WTC11 (cell line): ENCODE data around the gene CFAP100. TPM values are rescaled to one million over a fixed set of nuclear protein-coding genes. Genes with fewer than 3 reads are reported as not detected.

Experiments
- ATAC-seq: fragments of 200-7000 bp; cut with Tn5 transposase; 2 replicates; pipeline ENCODE4 v1.10.0; 2021; ENCODE audit warnings: mild to moderate bottlenecking, moderate library complexity
- CTCF ChIA-PET: fragments of 300-600 bp; sonication (Branson Sonifier 250); formaldehyde crosslinking; loops from one replicate; lab custom pipeline; 2021; ENCODE audit warnings: antibody characterized with exemption; lab: Charles Lee
- POLR2A ChIA-PET: fragments of 350-600 bp; sonication (Branson Sonifier 250); formaldehyde crosslinking; loops from one replicate; lab custom pipeline; 2021; ENCODE audit warnings: antibody characterized with exemption; lab: Charles Lee
- DNase-seq: peaks from one replicate; pipeline ENCODE4 v3.0.0; 2021; ENCODE audit warnings: low spot score
- H3K27ac Mint-ChIP-seq: 2 replicates; pipeline ENCODE4 v1.8.0; 2021; ENCODE audit warnings: mixed read lengths
- H3K27me3 Mint-ChIP-seq: 2 replicates; pipeline ENCODE4 v1.8.0; 2021; ENCODE audit warnings: low read depth, mild to moderate bottlenecking, moderate library complexity, mixed read lengths
- H3K36me3 Mint-ChIP-seq: 2 replicates; pipeline ENCODE4 v1.8.0; 2021; ENCODE audit warnings: mixed read lengths
- H3K4me1 Mint-ChIP-seq: 2 replicates; pipeline ENCODE4 v1.8.0; 2022; ENCODE audit warnings: mixed read lengths
- H3K4me3 Mint-ChIP-seq: 2 replicates; pipeline ENCODE4 v1.8.0; 2021; ENCODE audit warnings: mild to moderate bottlenecking, moderate library complexity, mixed read lengths
- H3K9me3 Mint-ChIP-seq: 2 replicates; pipeline ENCODE4 v1.8.0; 2021; ENCODE audit warnings: mixed read lengths
- CBFB ChIP-seq: sonication (generic); formaldehyde crosslinking; IDR thresholded peaks from 2 replicates; pipeline ENCODE4 v1.8.1; 2022; ENCODE audit warnings: mild to moderate bottlenecking, low read depth, missing genetic modification reagents
- CREM ChIP-seq: sonication (generic); formaldehyde crosslinking; IDR thresholded peaks from 2 replicates; pipeline ENCODE4 v1.8.1; 2022; ENCODE audit warnings: mild to moderate bottlenecking, missing genetic modification reagents, moderate library complexity
- EMX1 ChIP-seq: fragments of 250-450 bp; sonication (Bioruptor Pico); IDR thresholded peaks from 2 replicates; pipeline ENCODE4 v1.8.0; 2021; ENCODE audit warnings: mild to moderate bottlenecking
- FOXK1 ChIP-seq: sonication (generic); formaldehyde crosslinking; IDR thresholded peaks from 2 replicates; pipeline ENCODE4 v1.8.0; 2022; ENCODE audit warnings: mild to moderate bottlenecking, moderate library complexity, missing genetic modification reagents
- FOXP1 ChIP-seq: sonication (generic); formaldehyde crosslinking; IDR thresholded peaks from 2 replicates; pipeline ENCODE4 v1.8.0; 2022; ENCODE audit warnings: missing genetic modification reagents, mild to moderate bottlenecking, moderate library complexity, borderline replicate concordance
- GRHL2 ChIP-seq: fragments of 250-450 bp; sonication (Bioruptor Pico); IDR thresholded peaks from 2 replicates; pipeline ENCODE4 v1.8.0; 2022; ENCODE audit warnings: mild to moderate bottlenecking, moderate library complexity; ENCODE audit not compliant: insufficient replicate concordance, severe bottlenecking
- JAZF1 ChIP-seq: fragments of 250-450 bp; sonication (Bioruptor Pico); IDR thresholded peaks from 2 replicates; pipeline ENCODE4 v1.9.0; 2021; ENCODE audit warnings: moderate library complexity, mild to moderate bottlenecking, inconsistent platforms
- JUN ChIP-seq: sonication (generic); formaldehyde crosslinking; IDR thresholded peaks from 2 replicates; pipeline ENCODE4 v1.8.0; 2023; ENCODE audit warnings: mild to moderate bottlenecking, missing genetic modification reagents
- MYBL2 ChIP-seq: sonication (generic); formaldehyde crosslinking; IDR thresholded peaks from 2 replicates; pipeline ENCODE4 v1.8.1; 2023; ENCODE audit warnings: mild to moderate bottlenecking, moderate library complexity, missing genetic modification reagents
- NFYB ChIP-seq: sonication (generic); formaldehyde crosslinking; conservative IDR thresholded peaks from 2 replicates; pipeline ENCODE4 v1.8.0; 2022; ENCODE audit warnings: low read depth, missing genetic modification reagents
- RORB ChIP-seq: fragments of 250-450 bp; sonication (Bioruptor Pico); IDR thresholded peaks from 2 replicates; pipeline ENCODE4 v1.9.0; 2021; ENCODE audit warnings: mild to moderate bottlenecking
- SMAD4 ChIP-seq: sonication (generic); formaldehyde crosslinking; IDR thresholded peaks from 2 replicates; pipeline ENCODE4 v1.8.0; 2022; ENCODE audit warnings: mild to moderate bottlenecking, missing genetic modification reagents
- TCF7 ChIP-seq: sonication (generic); formaldehyde crosslinking; IDR thresholded peaks from 2 replicates; pipeline ENCODE4 v1.8.0; 2022; ENCODE audit warnings: mild to moderate bottlenecking, low read depth, missing genetic modification reagents, moderate library complexity
- TEAD1 ChIP-seq: sonication (generic); formaldehyde crosslinking; IDR thresholded peaks from 2 replicates; pipeline ENCODE4 v1.8.0; 2022; ENCODE audit warnings: mild to moderate bottlenecking, missing genetic modification reagents
- ZNF263 ChIP-seq: sonication (generic); formaldehyde crosslinking; IDR thresholded peaks from 2 replicates; pipeline ENCODE4 v1.8.1; 2022; ENCODE audit warnings: low read depth, mild to moderate bottlenecking, moderate library complexity, missing genetic modification reagents
- total RNA-seq: library from RNA; stranded (reverse); gene quantifications from 3 replicates; pipeline ENCODE4 v1.2.3, GENCODE V29; 2021
- TF ChIP-seq, protein P1 (sequence below): sonication (generic); formaldehyde crosslinking; IDR thresholded peaks from 2 replicates; pipeline ENCODE4 v1.8.1; 2023; ENCODE audit warnings: mild to moderate bottlenecking, missing genetic modification reagents
- TF ChIP-seq, protein P2 (sequence below): sonication (generic); formaldehyde crosslinking; IDR thresholded peaks from 2 replicates; pipeline ENCODE4 v1.8.0; 2022; ENCODE audit warnings: missing genetic modification reagents
- TF ChIP-seq, protein P3 (sequence below): sonication (generic); formaldehyde crosslinking; IDR thresholded peaks from 2 replicates; pipeline ENCODE4 v1.8.1; 2022; ENCODE audit warnings: low read depth, mild to moderate bottlenecking, moderate library complexity, missing genetic modification reagents, borderline replicate concordance
- TF ChIP-seq, protein P4 (sequence below): sonication (generic); formaldehyde crosslinking; IDR thresholded peaks from 2 replicates; pipeline ENCODE4 v1.8.0; 2022; ENCODE audit warnings: mild to moderate bottlenecking, missing genetic modification reagents
- TF ChIP-seq, protein P5 (sequence below): fragments of 250-450 bp; sonication (Bioruptor Pico); conservative IDR thresholded peaks from 2 replicates; pipeline ENCODE4 v1.9.0; 2021; ENCODE audit warnings: mild to moderate bottlenecking

Gene CFAP100
- total RNA-seq, 1 experiment from 2014 or later = not detected

DNA sequence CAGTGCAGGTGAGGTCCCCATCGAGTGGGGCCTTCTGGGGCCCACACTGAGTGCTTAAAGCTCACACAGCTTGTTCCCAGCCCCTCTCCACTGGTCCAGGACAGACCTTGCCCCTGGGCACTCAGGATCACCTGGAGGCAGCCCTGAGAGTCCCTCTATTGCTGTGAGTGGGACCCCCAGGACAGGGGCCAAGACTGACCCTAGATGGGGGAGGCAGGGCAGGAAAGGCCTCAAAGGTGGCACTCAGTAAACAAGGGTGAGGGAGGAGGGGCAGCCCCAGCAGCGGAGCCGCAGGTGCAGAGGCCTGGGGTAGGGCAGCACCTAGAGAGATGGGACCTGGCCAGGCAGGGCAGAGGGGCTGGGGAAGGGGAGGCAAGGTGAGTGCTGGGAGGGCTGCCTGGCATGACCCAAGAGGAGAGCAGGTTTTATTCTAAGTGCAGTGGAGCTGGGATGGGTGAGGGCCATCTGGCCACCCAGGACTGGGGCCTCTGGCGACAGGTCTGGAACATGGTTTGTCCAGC, 27.9 kb downstream of the CFAP100 start:
- Mint-ChIP-seq H3K36me3 (peaks cover 19% of the 10 kb centered on the region), H3K4me1 (peaks cover 23% of the 10 kb centered on the region), H3K9me3 (peaks cover 21% of the 10 kb centered on the region), H3K27ac (no peak overlapping the region), H3K27me3 (peaks cover 4% of the 10 kb centered on the region), H3K4me3 (no peak overlapping the region)
- no peak for ATAC-seq
- CTCF ChIA-PET = no interaction called here
- POLR2A ChIA-PET = no interaction called here
- DNase-seq = no peak
- TF ChIP-seq FOXK1 (CRISPR knock-in tag) (no peak), CBFB (CRISPR knock-in tag) (no peak), TCF7 (CRISPR knock-in tag) (no peak), FOXP1 (CRISPR knock-in tag) (no peak), SMAD4 (CRISPR knock-in tag) (no peak), CREM (CRISPR knock-in tag) (no peak), GRHL2 (CRISPR knock-in tag) (no peak), NFYB (CRISPR knock-in tag) (no peak), TEAD1 (CRISPR knock-in tag) (no peak)
- TF ChIP-seq, protein P1, sequence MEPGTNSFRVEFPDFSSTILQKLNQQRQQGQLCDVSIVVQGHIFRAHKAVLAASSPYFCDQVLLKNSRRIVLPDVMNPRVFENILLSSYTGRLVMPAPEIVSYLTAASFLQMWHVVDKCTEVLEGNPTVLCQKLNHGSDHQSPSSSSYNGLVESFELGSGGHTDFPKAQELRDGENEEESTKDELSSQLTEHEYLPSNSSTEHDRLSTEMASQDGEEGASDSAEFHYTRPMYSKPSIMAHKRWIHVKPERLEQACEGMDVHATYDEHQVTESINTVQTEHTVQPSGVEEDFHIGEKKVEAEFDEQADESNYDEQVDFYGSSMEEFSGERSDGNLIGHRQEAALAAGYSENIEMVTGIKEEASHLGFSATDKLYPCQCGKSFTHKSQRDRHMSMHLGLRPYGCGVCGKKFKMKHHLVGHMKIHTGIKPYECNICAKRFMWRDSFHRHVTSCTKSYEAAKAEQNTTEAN (CRISPR knock-in tag) = no peak
- TF ChIP-seq, protein P2, sequence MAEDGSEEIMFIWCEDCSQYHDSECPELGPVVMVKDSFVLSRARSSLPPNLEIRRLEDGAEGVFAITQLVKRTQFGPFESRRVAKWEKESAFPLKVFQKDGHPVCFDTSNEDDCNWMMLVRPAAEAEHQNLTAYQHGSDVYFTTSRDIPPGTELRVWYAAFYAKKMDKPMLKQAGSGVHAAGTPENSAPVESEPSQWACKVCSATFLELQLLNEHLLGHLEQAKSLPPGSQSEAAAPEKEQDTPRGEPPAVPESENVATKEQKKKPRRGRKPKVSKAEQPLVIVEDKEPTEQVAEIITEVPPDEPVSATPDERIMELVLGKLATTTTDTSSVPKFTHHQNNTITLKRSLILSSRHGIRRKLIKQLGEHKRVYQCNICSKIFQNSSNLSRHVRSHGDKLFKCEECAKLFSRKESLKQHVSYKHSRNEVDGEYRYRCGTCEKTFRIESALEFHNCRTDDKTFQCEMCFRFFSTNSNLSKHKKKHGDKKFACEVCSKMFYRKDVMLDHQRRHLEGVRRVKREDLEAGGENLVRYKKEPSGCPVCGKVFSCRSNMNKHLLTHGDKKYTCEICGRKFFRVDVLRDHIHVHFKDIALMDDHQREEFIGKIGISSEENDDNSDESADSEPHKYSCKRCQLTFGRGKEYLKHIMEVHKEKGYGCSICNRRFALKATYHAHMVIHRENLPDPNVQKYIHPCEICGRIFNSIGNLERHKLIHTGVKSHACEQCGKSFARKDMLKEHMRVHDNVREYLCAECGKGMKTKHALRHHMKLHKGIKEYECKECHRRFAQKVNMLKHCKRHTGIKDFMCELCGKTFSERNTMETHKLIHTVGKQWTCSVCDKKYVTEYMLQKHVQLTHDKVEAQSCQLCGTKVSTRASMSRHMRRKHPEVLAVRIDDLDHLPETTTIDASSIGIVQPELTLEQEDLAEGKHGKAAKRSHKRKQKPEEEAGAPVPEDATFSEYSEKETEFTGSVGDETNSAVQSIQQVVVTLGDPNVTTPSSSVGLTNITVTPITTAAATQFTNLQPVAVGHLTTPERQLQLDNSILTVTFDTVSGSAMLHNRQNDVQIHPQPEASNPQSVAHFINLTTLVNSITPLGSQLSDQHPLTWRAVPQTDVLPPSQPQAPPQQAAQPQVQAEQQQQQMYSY (CRISPR knock-in tag) = no peak

DNA sequence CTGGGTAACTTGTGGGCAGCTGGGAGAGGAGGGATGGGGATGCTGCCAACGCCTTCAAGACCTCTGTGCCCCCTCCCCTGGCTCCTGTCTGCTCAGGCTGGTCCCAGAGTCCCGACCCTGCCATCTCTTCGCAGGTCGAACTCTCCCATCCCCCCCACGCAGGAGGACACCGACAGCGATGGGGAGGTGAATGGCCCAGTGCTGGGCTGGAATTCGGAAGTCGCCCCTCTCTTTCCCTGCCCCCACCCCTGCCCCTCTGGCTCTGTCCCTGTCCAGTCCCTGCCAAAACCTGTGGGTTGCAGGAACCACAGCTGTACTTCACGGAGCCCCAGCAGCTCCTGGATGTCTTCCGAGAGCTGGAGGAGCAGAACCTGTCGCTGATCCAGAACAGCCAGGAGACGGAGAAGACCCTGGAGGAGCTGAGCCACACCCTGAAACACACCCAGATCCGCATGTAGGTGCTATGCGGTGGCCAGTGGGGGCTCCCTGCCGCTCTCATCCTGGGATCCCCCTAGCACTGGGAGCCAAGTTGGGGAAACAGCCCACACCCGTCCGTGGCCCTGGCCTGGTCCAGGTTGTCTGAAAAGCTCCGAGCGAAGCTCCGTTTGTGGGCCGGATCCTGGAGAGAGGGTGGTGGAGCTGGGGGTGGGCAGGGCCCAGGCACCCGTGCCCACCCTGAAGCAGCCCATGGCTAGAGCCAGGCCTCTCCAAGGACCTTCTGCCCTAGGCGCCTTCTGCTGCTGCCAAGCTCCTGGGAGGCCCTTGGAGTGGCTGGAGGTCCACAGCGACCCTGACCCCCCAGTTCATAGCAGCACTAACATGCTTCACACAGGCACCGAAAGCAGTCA, 28.7 kb downstream of the CFAP100 start:
- CTCF ChIA-PET = no interaction called here
- H3K36me3 Mint-ChIP-seq = peaks cover 20% of the 10 kb centered on the region
- TF ChIP-seq ZNF263 (CRISPR knock-in tag) = no peak
- no peak for TF ChIP-seq RORB (CRISPR knock-in tag)
- no peak for TF ChIP-seq NFYB (CRISPR knock-in tag)
- TF ChIP-seq, protein P3, sequence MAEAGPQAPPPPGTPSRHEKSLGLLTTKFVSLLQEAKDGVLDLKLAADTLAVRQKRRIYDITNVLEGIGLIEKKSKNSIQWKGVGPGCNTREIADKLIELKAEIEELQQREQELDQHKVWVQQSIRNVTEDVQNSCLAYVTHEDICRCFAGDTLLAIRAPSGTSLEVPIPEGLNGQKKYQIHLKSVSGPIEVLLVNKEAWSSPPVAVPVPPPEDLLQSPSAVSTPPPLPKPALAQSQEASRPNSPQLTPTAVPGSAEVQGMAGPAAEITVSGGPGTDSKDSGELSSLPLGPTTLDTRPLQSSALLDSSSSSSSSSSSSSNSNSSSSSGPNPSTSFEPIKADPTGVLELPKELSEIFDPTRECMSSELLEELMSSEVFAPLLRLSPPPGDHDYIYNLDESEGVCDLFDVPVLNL (CRISPR knock-in tag) = no peak
- TF ChIP-seq JAZF1 (CRISPR knock-in tag) = no peak
- TF ChIP-seq JUN = no peak
- TF ChIP-seq EMX1 (CRISPR knock-in tag) = no peak
- TF ChIP-seq, protein P4, sequence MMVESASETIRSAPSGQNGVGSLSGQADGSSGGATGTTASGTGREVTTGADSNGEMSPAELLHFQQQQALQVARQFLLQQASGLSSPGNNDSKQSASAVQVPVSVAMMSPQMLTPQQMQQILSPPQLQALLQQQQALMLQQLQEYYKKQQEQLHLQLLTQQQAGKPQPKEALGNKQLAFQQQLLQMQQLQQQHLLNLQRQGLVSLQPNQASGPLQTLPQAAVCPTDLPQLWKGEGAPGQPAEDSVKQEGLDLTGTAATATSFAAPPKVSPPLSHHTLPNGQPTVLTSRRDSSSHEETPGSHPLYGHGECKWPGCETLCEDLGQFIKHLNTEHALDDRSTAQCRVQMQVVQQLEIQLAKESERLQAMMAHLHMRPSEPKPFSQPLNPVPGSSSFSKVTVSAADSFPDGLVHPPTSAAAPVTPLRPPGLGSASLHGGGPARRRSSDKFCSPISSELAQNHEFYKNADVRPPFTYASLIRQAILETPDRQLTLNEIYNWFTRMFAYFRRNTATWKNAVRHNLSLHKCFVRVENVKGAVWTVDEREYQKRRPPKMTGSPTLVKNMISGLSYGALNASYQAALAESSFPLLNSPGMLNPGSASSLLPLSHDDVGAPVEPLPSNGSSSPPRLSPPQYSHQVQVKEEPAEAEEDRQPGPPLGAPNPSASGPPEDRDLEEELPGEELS (CRISPR knock-in tag) = no peak
- no peak for TF ChIP-seq GRHL2 (CRISPR knock-in tag)
- TF ChIP-seq MYBL2 (CRISPR knock-in tag) = no peak
- TF ChIP-seq, protein P5, sequence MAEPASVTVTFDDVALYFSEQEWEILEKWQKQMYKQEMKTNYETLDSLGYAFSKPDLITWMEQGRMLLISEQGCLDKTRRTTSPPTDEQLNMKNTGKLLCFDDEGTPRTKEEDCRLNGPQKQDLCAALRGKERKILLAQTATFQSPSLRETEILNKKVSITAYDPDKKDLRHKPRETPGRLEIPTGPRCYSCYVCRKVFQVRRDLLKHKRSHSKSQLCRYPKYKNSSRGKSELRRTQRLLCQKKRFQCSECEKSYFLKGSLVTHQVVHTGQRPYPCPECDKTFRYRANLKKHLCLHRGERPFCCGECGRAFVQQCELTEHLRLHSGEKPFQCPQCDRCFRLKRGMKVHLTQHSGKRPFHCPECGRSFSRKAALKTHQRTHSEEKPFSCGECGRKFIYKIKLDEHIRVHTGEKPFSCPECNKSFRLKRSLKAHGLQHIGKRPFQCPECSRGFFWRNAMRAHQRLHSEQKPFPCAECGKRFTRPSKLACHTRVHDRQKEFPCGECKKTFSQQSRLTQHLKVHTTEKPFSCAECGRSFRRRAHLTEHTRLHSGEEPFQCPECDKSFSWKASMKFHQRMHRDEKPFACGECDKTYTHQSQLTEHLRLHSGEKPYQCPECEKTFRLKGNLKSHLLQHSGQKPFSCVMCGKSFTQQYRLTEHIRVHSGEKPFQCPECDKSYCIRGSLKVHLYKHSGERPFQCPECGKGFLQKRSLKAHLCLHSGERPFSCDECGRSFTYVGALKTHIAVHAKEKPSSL (CRISPR knock-in tag) = no peak
- H3K27me3 Mint-ChIP-seq = peaks cover 4% of the 10 kb centered on the region
- H3K4me3 Mint-ChIP-seq = no peak overlapping the region
- POLR2A ChIA-PET = interaction anchor here (0.8 kb wide), 1 partner anchor 20 kb away, joined by 3 read pairs; no protein-coding TSS in a partner anchor
- peaks cover 23% of the 10 kb centered on the region for H3K4me1 Mint-ChIP-seq
- H3K9me3 Mint-ChIP-seq = peaks cover 21% of the 10 kb centered on the region
- ATAC-seq (no peak), DNase-seq (no peak)
- H3K27ac Mint-ChIP-seq = no peak overlapping the region
